K562 (cell line): ENCODE data around the gene CCDC175.

Source experiments
- ATF1 ChIP-seq, 2 experiments: fragments of 450-650 bp in 1 of 2; IDR thresholded peaks; 2 replicates each; pipeline ENCODE4 v1.6.1; 2016; ENCODE audit warnings: missing compliant biosample characterization in 1 of 2, missing genetic modification characterization in 1 of 2
- CSDE1 ChIP-seq, 2 experiments: fragments of 450-650 bp; IDR thresholded peaks; 2 replicates each; pipeline ENCODE4 v1.6.1; 2016; ENCODE audit warnings: mild to moderate bottlenecking in 1 of 2
- EGR1 ChIP-seq: fragments of 450-650 bp; conservative IDR thresholded peaks from 2 replicates; pipeline ENCODE4 v1.6.1; 2017; ENCODE audit warnings: mild to moderate bottlenecking
- ELF4 ChIP-seq: fragments of 450-650 bp; formaldehyde crosslinking; IDR thresholded peaks from 2 replicates; pipeline ENCODE4 v1.4.0; 2022; ENCODE audit warnings: missing genetic modification characterization
- NFRKB ChIP-seq: fragments of 450-650 bp; IDR thresholded peaks from 2 replicates; pipeline ENCODE4 v1.6.1; 2016; ENCODE audit warnings: low read depth
- RAD21 ChIP-seq, 2 experiments: fragments of 250-450 bp in 1 of 2; fragments of 450-650 bp in 1 of 2; sonication (Bioruptor Pico) in 1 of 2; formaldehyde crosslinking in 1 of 2; IDR thresholded peaks in 1 of 2; conservative IDR thresholded peaks in 1 of 2; 2 replicates each; pipeline versions ENCODE4 v1.4.0 to v1.8.0; 2020 to 2022; ENCODE audit warnings: mild to moderate bottlenecking in 2 of 2, moderate library complexity in 1 of 2
- SMARCA5 ChIP-seq: fragments of 450-650 bp; IDR thresholded peaks from 2 replicates; pipeline ENCODE4 v1.6.1; 2016
- TAF1 ChIP-seq: IDR thresholded peaks from 2 replicates; pipeline ENCODE4 v1.6.1; 2011; ENCODE audit warnings: mild to moderate bottlenecking, low read length, moderate library complexity; ENCODE audit not compliant: insufficient read depth, control insufficient read depth, severe bottlenecking; ENCODE audit errors: extremely low read depth
- TF ChIP-seq, protein P1 (sequence below), 3 experiments: IDR thresholded peaks in 2 of 3; conservative IDR thresholded peaks in 1 of 3; 2 replicates each; pipeline ENCODE4 v1.5.1; 2011 to 2012; ENCODE audit warnings: low read length in 3 of 3, mild to moderate bottlenecking in 3 of 3, control low read depth in 2 of 3, improper control_type of control experiment in 1 of 3, inconsistent platforms in 1 of 3, low read depth in 1 of 3, mixed read lengths in 1 of 3, moderate library complexity in 1 of 3; ENCODE audit not compliant: insufficient read depth in 2 of 3
- TF ChIP-seq, protein P2 (sequence below): IDR thresholded peaks from 2 replicates; pipeline ENCODE4 v1.6.1; 2011; ENCODE audit warnings: borderline replicate concordance, low read depth, mild to moderate bottlenecking, moderate library complexity, low read length; ENCODE audit not compliant: insufficient read depth, poor library complexity, severe bottlenecking
- TF ChIP-seq, protein P3 (sequence below): fragments of 250-450 bp; sonication (Bioruptor Pico); IDR thresholded peaks from 2 replicates; pipeline ENCODE4 v1.8.0; 2021; ENCODE audit warnings: moderate library complexity, mild to moderate bottlenecking, inconsistent platforms
- TF ChIP-seq, protein P4 (sequence below), 3 experiments: fragments of 200-800 bp in 1 of 3; sonication (Bioruptor generic) in 1 of 3; sonication (generic) in 1 of 3; formaldehyde crosslinking in 1 of 3; IDR thresholded peaks; 2 replicates each; pipeline versions ENCODE4 v1.6.1 to v1.8.0; 2016 to 2022; ENCODE audit warnings: mild to moderate bottlenecking in 2 of 3, missing compliant biosample characterization in 2 of 3, missing genetic modification characterization in 2 of 3, missing genetic modification reagents in 1 of 3
- TF ChIP-seq, protein P5 (sequence below): fragments of 450-650 bp; IDR thresholded peaks from 2 replicates; pipeline ENCODE4 v1.7.0; 2016; ENCODE audit warnings: borderline replicate concordance

DNA sequence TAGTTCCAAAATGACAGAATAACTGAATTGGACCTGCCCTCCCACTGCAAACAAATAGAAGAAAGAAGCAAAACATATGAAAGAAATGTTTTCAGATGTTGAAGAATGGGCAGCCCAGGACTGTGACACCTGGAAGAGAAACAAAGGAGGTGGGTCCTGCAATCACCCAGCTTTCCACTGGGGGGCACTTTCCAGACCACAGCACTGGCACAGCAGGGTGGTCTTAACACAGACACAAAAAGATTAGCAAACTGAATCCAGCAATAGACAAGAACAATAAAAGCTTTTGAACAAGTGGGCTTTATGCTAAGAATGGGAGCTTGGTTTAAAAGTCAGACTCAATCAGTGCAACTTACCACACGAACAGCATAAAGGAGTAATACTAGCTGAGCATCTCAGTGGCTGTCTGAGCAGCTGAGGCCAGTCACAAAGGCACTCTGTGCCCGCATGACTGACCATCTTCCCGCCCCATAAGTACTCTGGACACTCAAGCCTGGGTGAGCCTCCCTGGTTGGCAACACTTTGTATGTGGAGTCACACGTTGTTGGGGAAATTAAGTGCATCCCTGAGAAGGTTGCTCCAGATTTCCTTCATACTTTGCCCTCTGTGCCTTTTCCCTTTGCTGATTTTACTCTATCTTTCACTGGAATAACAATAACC, 64.6 kb downstream of the CCDC175 start:
- no peak for TF ChIP-seq ATF1 (CRISPR knock-in tag; IDR thresholded peaks at IDR 0.05)
- no peak for TF ChIP-seq ATF1 (tag; IDR thresholded peaks at IDR 0.05)
- no peak for TF ChIP-seq EGR1
- no peak for TF ChIP-seq SMARCA5
- TF ChIP-seq NFRKB, result no peak
- TF ChIP-seq CSDE1 (IDR thresholded peaks at IDR 0.05), result no peak
- TF ChIP-seq, protein P1, sequence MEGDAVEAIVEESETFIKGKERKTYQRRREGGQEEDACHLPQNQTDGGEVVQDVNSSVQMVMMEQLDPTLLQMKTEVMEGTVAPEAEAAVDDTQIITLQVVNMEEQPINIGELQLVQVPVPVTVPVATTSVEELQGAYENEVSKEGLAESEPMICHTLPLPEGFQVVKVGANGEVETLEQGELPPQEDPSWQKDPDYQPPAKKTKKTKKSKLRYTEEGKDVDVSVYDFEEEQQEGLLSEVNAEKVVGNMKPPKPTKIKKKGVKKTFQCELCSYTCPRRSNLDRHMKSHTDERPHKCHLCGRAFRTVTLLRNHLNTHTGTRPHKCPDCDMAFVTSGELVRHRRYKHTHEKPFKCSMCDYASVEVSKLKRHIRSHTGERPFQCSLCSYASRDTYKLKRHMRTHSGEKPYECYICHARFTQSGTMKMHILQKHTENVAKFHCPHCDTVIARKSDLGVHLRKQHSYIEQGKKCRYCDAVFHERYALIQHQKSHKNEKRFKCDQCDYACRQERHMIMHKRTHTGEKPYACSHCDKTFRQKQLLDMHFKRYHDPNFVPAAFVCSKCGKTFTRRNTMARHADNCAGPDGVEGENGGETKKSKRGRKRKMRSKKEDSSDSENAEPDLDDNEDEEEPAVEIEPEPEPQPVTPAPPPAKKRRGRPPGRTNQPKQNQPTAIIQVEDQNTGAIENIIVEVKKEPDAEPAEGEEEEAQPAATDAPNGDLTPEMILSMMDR (IDR thresholded peaks at IDR 0.05 in 2 of 3, conservative IDR thresholded peaks at IDR 0.05 in 1 of 3; ENCODE audit: insufficient read depth in 2 of 3, low read depth in 1 of 3, low read length in 3 of 3), result peak; percentile 26 to 49 (median 40); a peak in 5 of 6 replicates
- TF ChIP-seq, protein P2, sequence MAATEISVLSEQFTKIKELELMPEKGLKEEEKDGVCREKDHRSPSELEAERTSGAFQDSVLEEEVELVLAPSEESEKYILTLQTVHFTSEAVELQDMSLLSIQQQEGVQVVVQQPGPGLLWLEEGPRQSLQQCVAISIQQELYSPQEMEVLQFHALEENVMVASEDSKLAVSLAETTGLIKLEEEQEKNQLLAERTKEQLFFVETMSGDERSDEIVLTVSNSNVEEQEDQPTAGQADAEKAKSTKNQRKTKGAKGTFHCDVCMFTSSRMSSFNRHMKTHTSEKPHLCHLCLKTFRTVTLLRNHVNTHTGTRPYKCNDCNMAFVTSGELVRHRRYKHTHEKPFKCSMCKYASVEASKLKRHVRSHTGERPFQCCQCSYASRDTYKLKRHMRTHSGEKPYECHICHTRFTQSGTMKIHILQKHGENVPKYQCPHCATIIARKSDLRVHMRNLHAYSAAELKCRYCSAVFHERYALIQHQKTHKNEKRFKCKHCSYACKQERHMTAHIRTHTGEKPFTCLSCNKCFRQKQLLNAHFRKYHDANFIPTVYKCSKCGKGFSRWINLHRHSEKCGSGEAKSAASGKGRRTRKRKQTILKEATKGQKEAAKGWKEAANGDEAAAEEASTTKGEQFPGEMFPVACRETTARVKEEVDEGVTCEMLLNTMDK, result no peak
- TF ChIP-seq, protein P3, sequence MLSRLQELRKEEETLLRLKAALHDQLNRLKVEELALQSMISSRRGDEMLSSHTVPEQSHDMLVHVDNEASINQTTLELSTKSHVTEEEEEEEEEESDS, result no peak
- TF ChIP-seq RAD21 (CRISPR knock-in tag; conservative IDR thresholded peaks at IDR 0.05 in 1 of 2, IDR thresholded peaks at IDR 0.05 in 1 of 2), result peak in 1 of 2 experiments; percentile 18; a peak in 1 of 4 replicates
- TF ChIP-seq, protein P4, sequence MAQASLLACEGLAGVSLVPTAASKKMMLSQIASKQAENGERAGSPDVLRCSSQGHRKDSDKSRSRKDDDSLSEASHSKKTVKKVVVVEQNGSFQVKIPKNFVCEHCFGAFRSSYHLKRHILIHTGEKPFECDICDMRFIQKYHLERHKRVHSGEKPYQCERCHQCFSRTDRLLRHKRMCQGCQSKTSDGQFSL (CRISPR knock-in tag; IDR thresholded peaks at IDR 0.05), result no peak
- TF ChIP-seq, protein P4 (tag; IDR thresholded peaks at IDR 0.05), result no peak
- TF ChIP-seq, protein P5, sequence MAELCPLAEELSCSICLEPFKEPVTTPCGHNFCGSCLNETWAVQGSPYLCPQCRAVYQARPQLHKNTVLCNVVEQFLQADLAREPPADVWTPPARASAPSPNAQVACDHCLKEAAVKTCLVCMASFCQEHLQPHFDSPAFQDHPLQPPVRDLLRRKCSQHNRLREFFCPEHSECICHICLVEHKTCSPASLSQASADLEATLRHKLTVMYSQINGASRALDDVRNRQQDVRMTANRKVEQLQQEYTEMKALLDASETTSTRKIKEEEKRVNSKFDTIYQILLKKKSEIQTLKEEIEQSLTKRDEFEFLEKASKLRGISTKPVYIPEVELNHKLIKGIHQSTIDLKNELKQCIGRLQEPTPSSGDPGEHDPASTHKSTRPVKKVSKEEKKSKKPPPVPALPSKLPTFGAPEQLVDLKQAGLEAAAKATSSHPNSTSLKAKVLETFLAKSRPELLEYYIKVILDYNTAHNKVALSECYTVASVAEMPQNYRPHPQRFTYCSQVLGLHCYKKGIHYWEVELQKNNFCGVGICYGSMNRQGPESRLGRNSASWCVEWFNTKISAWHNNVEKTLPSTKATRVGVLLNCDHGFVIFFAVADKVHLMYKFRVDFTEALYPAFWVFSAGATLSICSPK, result no peak
- TF ChIP-seq TAF1, result no peak
- no peak for TF ChIP-seq ELF4 (CRISPR knock-in tag)
